Measurements from ENCODE around the gene HOXC9.

Gene HOXC9

GRCh38 chr12:54033106-54033979 lies 33.4 kb downstream of the HOXC9 start:
- no peak for TF ChIP-seq CTCF (IDR thresholded peaks at IDR 0.05; ENCODE audit: control extremely low read depth, extremely low read depth, low read depth, missing control alignments)
- ChIA-PET CTCF (interaction anchor here (1.0 to 10.1 kb wide), 35 partner anchors 8 to 346 kb away, joined by 3 to 214 read pairs (median 6); partner anchors contain the start of genes HOXC10, HOXC4, HOXC8 and SMUG1), POLR2A (no interaction called here)
- DNase-seq (ENCODE audit: extremely low spot score) = no peak

GRCh38 chr12:54033980-54034784 lies 34.2 kb downstream of the HOXC9 start:
- no peak for DNase-seq (ENCODE audit: extremely low spot score)
- ChIA-PET CTCF (interaction anchor here (1.8 to 10.1 kb wide), 5 partner anchors 12 to 174 kb away, joined by 5 to 139 read pairs (median 56); no protein-coding TSS in a partner anchor), POLR2A (no interaction called here)
- no peak for TF ChIP-seq CTCF (IDR thresholded peaks at IDR 0.05; ENCODE audit: control extremely low read depth, extremely low read depth, low read depth, missing control alignments)

- POLR2A ChIA-PET = no interaction called here
These were observed 34.9 kb downstream of the HOXC9 start for GRCh38 chr12:54034785-54035310.

GRCh38 chr12:54035568-54036264 lies 35.8 kb downstream of the HOXC9 start:
- POLR2A ChIA-PET = no interaction called here
- CTCF ChIA-PET = interaction anchor here (0.7 to 10.1 kb wide), 7 partner anchors 13 to 172 kb away, joined by 3 to 139 read pairs (median 16); no protein-coding TSS in a partner anchor
- TF ChIP-seq CTCF (IDR thresholded peaks at IDR 0.05; ENCODE audit: control extremely low read depth, extremely low read depth, low read depth, missing control alignments) = no peak
- DNase-seq (ENCODE audit: extremely low spot score) = no peak

More at GRCh38 chr12:54034785-54035310, 34.9 kb downstream of the HOXC9 start:
- CTCF ChIA-PET = interaction anchor here (0.7 to 10.1 kb wide), 7 partner anchors 13 to 173 kb away, joined by 3 to 139 read pairs (median 16); no protein-coding TSS in a partner anchor
- no peak for DNase-seq (ENCODE audit: extremely low spot score)
- TF ChIP-seq CTCF (IDR thresholded peaks at IDR 0.05; ENCODE audit: control extremely low read depth, extremely low read depth, low read depth, missing control alignments) = no peak

- DNase-seq (ENCODE audit: extremely low spot score) = no peak
- ChIA-PET CTCF (interaction anchor here (1.0 to 7.9 kb wide), 6 partner anchors 16 to 171 kb away, joined by 3 to 139 read pairs (median 4); no protein-coding TSS in a partner anchor), POLR2A (no interaction called here)
- no peak for TF ChIP-seq CTCF (IDR thresholded peaks at IDR 0.05; ENCODE audit: control extremely low read depth, extremely low read depth, low read depth, missing control alignments)
These were observed 36.8 kb downstream of the HOXC9 start for GRCh38 chr12:54036620-54037359.

Data from GM10248 (cell line).